Prostate gland (tissue), 2 donors: ENCODE results near the gene ERGIC3. TPM values are rescaled to one million over a fixed set of nuclear protein-coding genes. Genes with fewer than 3 reads are reported as not detected.

Experiments
- DNase-seq: peaks from one replicate; pipeline ENCODE4 v3.0.0-alpha.2; 2019; ENCODE audit warnings: low spot score
- H3K27ac ChIP-seq, 2 donors: fragments of 200-600 bp; sonication (generic); 2 replicates each; pipeline ENCODE4 v1.5.1; 2017 to 2019
- H3K27me3 ChIP-seq: fragments of 200-600 bp; sonication (generic); replicated peaks from 2 replicates; pipeline ENCODE4 v1.5.1; 2019; ENCODE audit not compliant: insufficient read depth
- H3K36me3 ChIP-seq, 2 donors: fragments of 200-600 bp; sonication (generic); 1 replicate in 1 of 2; 2 replicates in 1 of 2; pipeline versions ENCODE4 v1.5.1 to v1.8.1; 2017 to 2019
- H3K4me1 ChIP-seq: fragments of 200-600 bp; sonication (generic); replicated peaks from 2 replicates; pipeline ENCODE4 v1.5.1; 2019
- H3K4me3 ChIP-seq, 2 donors: fragments of 200-600 bp; sonication (generic); 2 replicates each; pipeline ENCODE4 v1.5.1; 2017 to 2019
- H3K9me3 ChIP-seq: fragments of 200-600 bp; sonication (generic); 2 replicates; pipeline ENCODE4 v1.5.1; 2017
- CTCF ChIP-seq, 4 experiments: fragments of 200-600 bp in 2 of 4; fragments of 450-650 bp in 2 of 4; sonication (generic) in 2 of 4; IDR thresholded peaks; 1 replicate in 3 of 4; 2 replicates in 1 of 4; pipeline ENCODE4 v1.5.1; 2016 to 2019; ENCODE audit warnings: antibody characterized with exemption in 4 of 4, mild to moderate bottlenecking in 2 of 4, moderate library complexity in 2 of 4
- POLR2A ChIP-seq: fragments of 450-650 bp; IDR thresholded peaks from one replicate; pipeline ENCODE4 v1.6.1; 2016; ENCODE audit warnings: antibody characterized with exemption, mild to moderate bottlenecking
- POLR2AphosphoS5 ChIP-seq: sonication (generic); formaldehyde crosslinking; IDR thresholded peaks from one replicate; pipeline ENCODE4 v1.6.1; 2017; ENCODE audit warnings: antibody characterized with exemption
- WGBS: methylation state at CpG from one replicate; pipeline ENCODE4 v1.1.5; 2018; 5-methylcytosine and 5-hydroxymethylcytosine counted together
- intact Hi-C: fragments of 100-400 bp; cut with DNase I; formaldehyde crosslinking; loops from one replicate; pipeline ENCODE4 v1.14.2; 2022
- total RNA-seq, 2 donors: library from RNA; depleted of rRNA; stranded (reverse); fragments of >200 nt; gene quantifications; one replicate each; pipeline ENCODE4 v1.1.0, GENCODE V29; 2016

ERGIC3 gene
- total RNA-seq, 2 donors from 2014 or later, result 277 to 282 TPM

- Histone ChIP-seq H3K4me3 (no peak overlapping the region), H3K27ac (no peak overlapping the region), H3K36me3 (peaks cover 6 to 16% of the 10 kb centered on the region in 2 donors), H3K27me3 (no peaks in the 10 kb centered on the region), H3K4me1 (no peaks in the 10 kb centered on the region), H3K9me3 (no peaks in the 10 kb centered on the region)
- no peak for DNase-seq
- intact Hi-C loops, result no loop called here
- TF ChIP-seq POLR2A (no peak), CTCF (IDR thresholded peaks at IDR 0.05) (no peak), POLR2AphosphoS5 (no peak)
- 95% methylated on average over 5 of the region's 5 CpGs for WGBS
These were observed 37.1 kb upstream of the ERGIC3 start for GRCh38 chr20:35504751-35505150.

- H3K27me3 ChIP-seq, result no peaks in the 10 kb centered on the region
- DNase-seq, result no peak
- no peak for TF ChIP-seq POLR2AphosphoS5
- no peak for TF ChIP-seq CTCF (IDR thresholded peaks at IDR 0.05)
- no peak for TF ChIP-seq POLR2A
- H3K36me3 ChIP-seq, result peaks cover 6 to 19% of the 10 kb centered on the region in 2 donors
- no peaks in the 10 kb centered on the region for H3K4me1 ChIP-seq
- intact Hi-C loops, result no loop called here
- WGBS, result 80% methylated on average over 3 of the region's 3 CpGs
- H3K27ac ChIP-seq, result no peak overlapping the region
- H3K4me3 ChIP-seq, result no peak overlapping the region
- H3K9me3 ChIP-seq, result no peaks in the 10 kb centered on the region
These were observed 35.7 kb upstream of the ERGIC3 start for GRCh38 chr20:35506179-35506578.

- intact Hi-C loops, result no loop called here
- Histone ChIP-seq H3K4me1 (no peaks in the 10 kb centered on the region), H3K36me3 (peaks cover 6 to 19% of the 10 kb centered on the region in 2 donors), H3K27me3 (no peaks in the 10 kb centered on the region), H3K9me3 (no peaks in the 10 kb centered on the region), H3K27ac (no peak overlapping the region), H3K4me3 (no peak overlapping the region)
- 86% methylated on average over 6 of the region's 6 CpGs for WGBS
- no peak for TF ChIP-seq CTCF (IDR thresholded peaks at IDR 0.05)
- TF ChIP-seq POLR2A, result no peak
- no peak for TF ChIP-seq POLR2AphosphoS5
- DNase-seq, result no peak
These were observed 34.8 kb upstream of the ERGIC3 start for GRCh38 chr20:35506872-35507638.

GRCh38 chr20:35508493-35509218 lies 33.2 kb upstream of the ERGIC3 start:
- Histone ChIP-seq H3K4me3 (no peak overlapping the region), H3K9me3 (no peaks in the 10 kb centered on the region), H3K4me1 (no peaks in the 10 kb centered on the region), H3K36me3 (peaks cover 6 to 10% of the 10 kb centered on the region in 2 donors), H3K27ac (no peak overlapping the region), H3K27me3 (no peaks in the 10 kb centered on the region)
- 86% methylated on average over 10 of the region's 10 CpGs for WGBS
- no peak for DNase-seq
- intact Hi-C loops, result no loop called here
- TF ChIP-seq POLR2AphosphoS5 (no peak), POLR2A (no peak), CTCF (IDR thresholded peaks at IDR 0.05) (no peak)
